Activated T-helper 9 cell treated with anti-CD3 and anti-CD28 coated beads, Interleukin-2, amount 50 U/mL, for 16 hours (primary cell): ENCODE measurements around the gene GOLGA6L2.
"Not testable (repeated sequence)": the region's sequence is repeated elsewhere in the genome, so short reads cannot be mapped to it uniquely, and the experiment has no call there.

Experiments
- DNase-seq: peaks from one replicate; pipeline ENCODE4 v3.0.0-alpha.2; 2020; ENCODE audit warnings: low read depth

Gene GOLGA6L2

GRCh38 chr15:23424111-23424904 lies 22.7 kb downstream of the GOLGA6L2 start:
- no peak for DNase-seq

- no peak for DNase-seq
These were observed 23.9 kb downstream of the GOLGA6L2 start for GRCh38 chr15:23422946-23423708.

- DNase-seq, result no peak
These were observed 24.7 kb downstream of the GOLGA6L2 start for GRCh38 chr15:23422099-23422945.

- no peak for DNase-seq
These were observed 26.1 kb downstream of the GOLGA6L2 start for GRCh38 chr15:23420806-23421575.

GRCh38 chr15:23416349-23417276 lies 30.4 kb downstream of the GOLGA6L2 start:
- DNase-seq, result no peak

- not testable (repeated sequence) for DNase-seq
These were observed 31.2 kb downstream of the GOLGA6L2 start for GRCh38 chr15:23415866-23416265.

- no peak for DNase-seq
These were observed 31.6 kb downstream of the GOLGA6L2 start for GRCh38 chr15:23415321-23415865.

- not testable (repeated sequence) for DNase-seq
These were observed 34.0 kb downstream of the GOLGA6L2 start for GRCh38 chr15:23412881-23413600.

- no peak for DNase-seq
These were observed 35.2 kb downstream of the GOLGA6L2 start for GRCh38 chr15:23411841-23412240.

- no peak for DNase-seq
These were observed 43.5 kb downstream of the GOLGA6L2 start for GRCh38 chr15:23403550-23403949.

GRCh38 chr15:23402544-23402943 lies 44.5 kb downstream of the GOLGA6L2 start:
- no peak for DNase-seq

GRCh38 chr15:23402140-23402539 lies 44.9 kb downstream of the GOLGA6L2 start:
- no peak for DNase-seq

- DNase-seq, result no peak
These were observed 45.4 kb downstream of the GOLGA6L2 start for GRCh38 chr15:23401627-23402026.

GRCh38 chr15:23399207-23399606 lies 47.8 kb downstream of the GOLGA6L2 start:
- DNase-seq, result not testable (repeated sequence)

- not testable (repeated sequence) for DNase-seq
These were observed 48.7 kb downstream of the GOLGA6L2 start for GRCh38 chr15:23398357-23398756.

GRCh38 chr15:23397779-23398178 lies 49.3 kb downstream of the GOLGA6L2 start:
- no peak for DNase-seq

GRCh38 chr15:23395832-23396231 lies 51.2 kb downstream of the GOLGA6L2 start:
- DNase-seq, result no peak

- DNase-seq, result no peak
These were observed 51.9 kb downstream of the GOLGA6L2 start for GRCh38 chr15:23395030-23395692.
